ENCODE results near the gene WWOX.

- TF ChIP-seq POLR2A (IDR thresholded peaks at IDR 0.05; ENCODE audit: low read depth, low read length) (no peak), POLR2AphosphoS5 (IDR thresholded peaks at IDR 0.05; ENCODE audit: insufficient read depth, low read depth, low read length) (no peak), EZH2 (IDR thresholded peaks at IDR 0.05; ENCODE audit: borderline replicate concordance, low read depth, low read length, severe bottlenecking) (no peak)
Observed at GRCh38 chr16:78645657-78646056, 546.2 kb downstream of the WWOX start.
